B cell (primary cell): Measurements from ENCODE around the gene EEF1A2. TPM values are rescaled to one million over a fixed set of nuclear protein-coding genes. Genes with fewer than 3 reads are reported as not detected.

Experiments
- ATAC-seq: fragments of 200-7000 bp; cut with Tn5 transposase; one replicate; pipeline ENCODE4 v1.10.0; 2021; ENCODE audit warnings: low read depth, mild to moderate bottlenecking, moderate number of reproducible peaks, moderate library complexity
- CTCF ChIA-PET: fragments of 350-600 bp; sonication (Branson Sonifier 250); formaldehyde crosslinking; loops from one replicate; lab custom pipeline; 2021; ENCODE audit warnings: antibody characterized with exemption, inconsistent platforms; lab: Charles Lee
- POLR2A ChIA-PET: fragments of 350-600 bp; sonication (Branson Sonifier 250); formaldehyde crosslinking; loops from one replicate; lab custom pipeline; 2021; ENCODE audit warnings: antibody characterized with exemption; lab: Charles Lee
- DNase-seq: peaks from one replicate; pipeline ENCODE4 v3.0.0; 2013
- H2AFZ ChIP-seq: 2 replicates; pipeline ENCODE4 v1.6.1; 2012; ENCODE audit warnings: mild to moderate bottlenecking, low read depth, low read length; ENCODE audit not compliant: insufficient read depth, poor library complexity, severe bottlenecking
- H3K27ac ChIP-seq, 2 donors: 1 replicate in 1 of 2; 2 replicates in 1 of 2; pipeline ENCODE4 v1.5.1; 2012 to 2013; ENCODE audit warnings: low read length in 2 of 2, mild to moderate bottlenecking in 2 of 2, moderate library complexity in 1 of 2
- H3K27me3 ChIP-seq, 4 experiments: fragments of 200-600 bp in 1 of 4; sonication (generic) in 1 of 4; replicated peaks in 1 of 4; 1 replicate in 2 of 4; 2 replicates in 2 of 4; pipeline versions ENCODE4 v1.6.1 to v1.7.0; 2013 to 2016; ENCODE audit warnings: low read length in 3 of 4, mild to moderate bottlenecking in 2 of 4, mixed read lengths in 1 of 4, moderate library complexity in 1 of 4; ENCODE audit not compliant: insufficient read depth in 4 of 4, control insufficient read depth in 3 of 4; ENCODE audit errors: control extremely low read depth in 1 of 4
- H3K36me3 ChIP-seq, 2 experiments: replicated peaks in 1 of 2; 1 replicate in 1 of 2; 2 replicates in 1 of 2; pipeline versions ENCODE4 v1.6.1 to v1.7.1; 2013; ENCODE audit warnings: low read length in 1 of 2; ENCODE audit not compliant: insufficient read depth in 2 of 2, control insufficient read depth in 1 of 2; ENCODE audit errors: control extremely low read depth in 1 of 2, extremely low read depth in 1 of 2
- H3K4me1 ChIP-seq, 2 donors: fragments of 200-600 bp in 1 of 2; sonication (generic) in 1 of 2; 1 replicate in 1 of 2; 2 replicates in 1 of 2; pipeline versions ENCODE4 v1.5.1 to v1.6.1; 2013 to 2017; ENCODE audit warnings: low read length in 2 of 2; ENCODE audit not compliant: control insufficient read depth in 2 of 2, insufficient read depth in 2 of 2
- H3K4me2 ChIP-seq: replicated peaks from 2 replicates; pipeline ENCODE3; 2012; ENCODE audit warnings: mild to moderate bottlenecking, low read depth, low read length; ENCODE audit not compliant: poor library complexity, severe bottlenecking
- H3K4me3 ChIP-seq, 5 experiments: fragments of 200-600 bp in 1 of 5; sonication (generic) in 1 of 5; 1 replicate in 3 of 5; 2 replicates in 2 of 5; pipeline versions ENCODE4 v1.5.1 to v1.7.0; 2011 to 2016; ENCODE audit warnings: low read length in 4 of 5, mild to moderate bottlenecking in 4 of 5, low read depth in 2 of 5, control low read depth in 1 of 5, moderate library complexity in 1 of 5; ENCODE audit not compliant: insufficient read depth in 1 of 5; ENCODE audit errors: control extremely low read depth in 1 of 5, extremely low read depth in 1 of 5
- H3K79me2 ChIP-seq: fragments of 200-600 bp; sonication (generic); one replicate; pipeline ENCODE4 v1.6.0; 2016; ENCODE audit warnings: low read length; ENCODE audit not compliant: control insufficient read depth, insufficient read depth
- H3K9ac ChIP-seq: fragments of 200-600 bp; sonication (generic); 2 replicates; pipeline ENCODE4 v1.6.1; 2017; ENCODE audit warnings: mild to moderate bottlenecking, low read length, moderate library complexity
- H3K9me3 ChIP-seq, 3 donors: one replicate each; pipeline versions ENCODE4 v1.6.1 to v1.7.1; 2013; ENCODE audit warnings: low read length in 2 of 3; ENCODE audit not compliant: control insufficient read depth in 2 of 3, insufficient read depth in 1 of 3; ENCODE audit errors: control extremely low read depth in 1 of 3
- H4K20me1 ChIP-seq: 2 replicates; pipeline ENCODE4 v1.6.0; 2012; ENCODE audit warnings: mild to moderate bottlenecking, low read length; ENCODE audit not compliant: insufficient read depth, control insufficient read depth, poor library complexity, severe bottlenecking
- H3K27ac Mint-ChIP-seq: one replicate; pipeline ENCODE4 v1.8.0; 2021; ENCODE audit warnings: mixed read lengths
- H3K27me3 Mint-ChIP-seq: one replicate; pipeline ENCODE4 v1.8.0; 2021; ENCODE audit warnings: mixed read lengths
- H3K4me1 Mint-ChIP-seq: one replicate; pipeline ENCODE4 v1.8.0; 2021; ENCODE audit warnings: mixed read lengths
- H3K4me3 Mint-ChIP-seq: one replicate; pipeline ENCODE4 v1.8.0; 2021; ENCODE audit warnings: mixed read lengths
- H3K9me3 Mint-ChIP-seq: one replicate; pipeline ENCODE4 v1.8.0; 2022; ENCODE audit warnings: mixed read lengths; ENCODE audit not compliant: insufficient read depth
- CTCF ChIP-seq: fragments of 200-600 bp; IDR thresholded peaks from one replicate; pipeline ENCODE4 v1.8.0; 2022; ENCODE audit warnings: antibody characterized with exemption, mild to moderate bottlenecking
- EZH2 ChIP-seq: IDR thresholded peaks from 2 replicates; pipeline ENCODE4 v1.6.1; 2012; ENCODE audit warnings: borderline replicate concordance, low read depth, mild to moderate bottlenecking, moderate library complexity, low read length; ENCODE audit not compliant: insufficient read depth, poor library complexity, severe bottlenecking
- WGBS: methylation state at CpG from one replicate; pipeline ENCODE4 v1.1.5; 2013; ENCODE audit warnings: missing lambda C conversion rate; ENCODE audit not compliant: insufficient coverage; 5-methylcytosine and 5-hydroxymethylcytosine counted together
- intact Hi-C: fragments of 100-400 bp; cut with micrococcal nuclease; formaldehyde crosslinking; loops from one replicate; pipeline ENCODE4 v1.10.0; 2022
- polyA plus RNA-seq: library from polyadenylated mRNA; depleted of rRNA; stranded (reverse); fragments of >200 nt; gene quantifications from 2 replicates; pipeline ENCODE4 v1.2.3, GENCODE V29; 2012
- total RNA-seq, 2 donors: library from RNA; stranded (reverse); fragments of 120-200 nt in 1 of 2; gene quantifications; 1 replicate in 1 of 2; 2 replicates in 1 of 2; pipeline versions ENCODE4 v1.2.3 to v1.2.4, GENCODE V29; 2013 to 2022

EEF1A2 gene
- total and polyA plus RNA-seq, 2 donors (not counting 1 experiment from before 2014, with no cell fraction given), result 2.2 to 2.9 TPM

GRCh38 chr20:63492982-63493381 lies 5.9 kb downstream of the EEF1A2 start:
- Histone ChIP-seq H3K9me3 (peaks cover 0 to 9% (median 0%) of the 10 kb centered on the region in 3 donors), H2AFZ (no peak overlapping the region), H3K4me2 (no peak overlapping the region), H3K9ac (no peak overlapping the region), H3K27ac (no peak overlapping the region), H3K4me3 (no peak overlapping the region), H3K27me3 (peaks cover 0 to 39% (median 12%) of the 10 kb centered on the region in 4 experiments), H3K4me1 (peaks cover 13 to 14% of the 10 kb centered on the region in 2 donors), H4K20me1 (no peaks in the 10 kb centered on the region), H3K36me3 (no peaks in the 10 kb centered on the region), H3K79me2 (no peaks in the 10 kb centered on the region)
- H3K9me3 Mint-ChIP-seq, result peaks cover 2% of the 10 kb centered on the region
- ChIA-PET CTCF (interaction anchor here (1.6 kb wide), 1 partner anchor 480 kb away, joined by 4 read pairs; no protein-coding TSS in a partner anchor), POLR2A (interaction anchor here (0.5 kb wide), 1 partner anchor 524 kb away, joined by 4 read pairs; no protein-coding TSS in a partner anchor)
- H3K4me3 Mint-ChIP-seq, result no peak overlapping the region
- H3K27me3 Mint-ChIP-seq, result peaks cover 11% of the 10 kb centered on the region
- 90% methylated on average over 14 of the region's 14 CpGs for WGBS
- H3K4me1 Mint-ChIP-seq, result peaks cover 7% of the 10 kb centered on the region
- TF ChIP-seq EZH2, result no peak
- TF ChIP-seq CTCF, result no peak
- H3K27ac Mint-ChIP-seq, result no peak overlapping the region
- DNase-seq (no peak), ATAC-seq (no peak)
- intact Hi-C loops, result no loop called here

- no peaks in the 10 kb centered on the region for H3K79me2 ChIP-seq
- ChIA-PET POLR2A (no interaction called here), CTCF (no interaction called here)
- Mint-ChIP-seq H3K4me1 (peaks cover 7% of the 10 kb centered on the region), H3K4me3 (no peak overlapping the region), H3K27me3 (peaks cover 9% of the 10 kb centered on the region), H3K27ac (no peak overlapping the region), H3K9me3 (peaks cover 2% of the 10 kb centered on the region)
- H2AFZ ChIP-seq, result no peak overlapping the region
- H3K27me3 ChIP-seq, result peaks cover 0 to 39% (median 10%) of the 10 kb centered on the region in 4 experiments
- no peak overlapping the region for H3K9ac ChIP-seq
- H3K4me1 ChIP-seq, result peaks cover 10% of the 10 kb centered on the region in 2 donors
- WGBS, result 92% methylated on average over 2 of the region's 2 CpGs
- H3K9me3 ChIP-seq, result peaks cover 0 to 13% (median 0%) of the 10 kb centered on the region in 3 donors
- no peak overlapping the region for H3K4me2 ChIP-seq
- no peaks in the 10 kb centered on the region for H4K20me1 ChIP-seq
- no peak overlapping the region for H3K4me3 ChIP-seq
- no peak overlapping the region for H3K27ac ChIP-seq
- H3K36me3 ChIP-seq, result no peaks in the 10 kb centered on the region
- intact Hi-C loops, result no loop called here
- DNase-seq (no peak), ATAC-seq (no peak)
- no peak for TF ChIP-seq EZH2
- TF ChIP-seq CTCF, result no peak
These were observed 6.4 kb downstream of the EEF1A2 start for GRCh38 chr20:63492518-63492917.
